Common myeloid progenitor, CD34-positive (primary cell): ENCODE data around the gene IAH1.

Experiments
- CTCF ChIA-PET: fragments of 350-600 bp; sonication (Branson Sonifier 250); formaldehyde crosslinking; loops from one replicate; lab custom pipeline; 2021; ENCODE audit warnings: antibody characterized with exemption; lab: Charles Lee
- POLR2A ChIA-PET: fragments of 350-600 bp; sonication (Branson Sonifier 250); formaldehyde crosslinking; loops from one replicate; lab custom pipeline; 2021; ENCODE audit warnings: antibody characterized with exemption; lab: Charles Lee
- DNase-seq, 3 donors: peaks; one replicate each; pipeline versions ENCODE4 v3.0.0 to v3.0.0-alpha.2; 2013
- H3K27ac ChIP-seq, 2 experiments: 1 replicate in 1 of 2; 2 replicates in 1 of 2; pipeline ENCODE4 v1.7.0; 2013; ENCODE audit warnings: inconsistent platforms in 2 of 2, low read length in 2 of 2, mild to moderate bottlenecking in 2 of 2, low read depth in 1 of 2, moderate library complexity in 1 of 2; ENCODE audit not compliant: severe bottlenecking in 2 of 2, insufficient read depth in 1 of 2, poor library complexity in 1 of 2
- H3K27me3 ChIP-seq, 5 experiments: replicated peaks in 2 of 5; 1 replicate in 3 of 5; 2 replicates in 2 of 5; pipeline versions ENCODE4 v1.6.1 to v1.7.0; 2013; ENCODE audit warnings: low read length in 4 of 5, mild to moderate bottlenecking in 2 of 5, moderate library complexity in 2 of 5, inconsistent platforms in 1 of 5; ENCODE audit not compliant: insufficient read depth in 5 of 5, control insufficient read depth in 4 of 5
- H3K36me3 ChIP-seq, 4 experiments: 1 replicate in 2 of 4; 2 replicates in 2 of 4; pipeline versions ENCODE4 v1.6.1 to v1.7.0; 2013; ENCODE audit warnings: low read length in 3 of 4, control low read depth in 1 of 4, mild to moderate bottlenecking in 1 of 4; ENCODE audit not compliant: control insufficient read depth in 4 of 4, insufficient read depth in 4 of 4
- H3K4me1 ChIP-seq, 4 experiments: 1 replicate in 3 of 4; 2 replicates in 1 of 4; pipeline versions ENCODE4 v1.6.1 to v1.7.1; 2013; ENCODE audit warnings: low read length in 3 of 4, mild to moderate bottlenecking in 3 of 4, control low read depth in 1 of 4, inconsistent platforms in 1 of 4, moderate library complexity in 1 of 4; ENCODE audit not compliant: control insufficient read depth in 4 of 4, insufficient read depth in 4 of 4; ENCODE audit errors: control extremely low read depth in 1 of 4
- H3K4me3 ChIP-seq, 7 experiments: 1 replicate in 4 of 7; 2 replicates in 3 of 7; pipeline versions ENCODE4 v1.5.1 to v1.7.0; 2013; ENCODE audit warnings: mild to moderate bottlenecking in 7 of 7, low read length in 6 of 7, moderate library complexity in 6 of 7, inconsistent platforms in 2 of 7, low read depth in 2 of 7, control low read depth in 1 of 7; ENCODE audit not compliant: insufficient read depth in 4 of 7, control insufficient read depth in 1 of 7; ENCODE audit errors: extremely low read depth in 1 of 7
- H3K9me3 ChIP-seq, 5 experiments: 1 replicate in 4 of 5; 2 replicates in 1 of 5; pipeline versions ENCODE4 v1.6.1 to v1.7.1; 2013; ENCODE audit warnings: low read length in 4 of 5, mild to moderate bottlenecking in 2 of 5, inconsistent platforms in 1 of 5, low read depth in 1 of 5, moderate library complexity in 1 of 5; ENCODE audit not compliant: control insufficient read depth in 4 of 5, insufficient read depth in 2 of 5; ENCODE audit errors: control extremely low read depth in 1 of 5
- WGBS: methylation state at CpG from one replicate; pipeline ENCODE4 v1.1.5; 2013; ENCODE audit not compliant: insufficient coverage; 5-methylcytosine and 5-hydroxymethylcytosine counted together

Gene IAH1

GRCh38 chr2:9473308-9473984 is 905 bp upstream of the IAH1 start:
- ChIA-PET CTCF (interaction anchor here (0.8 to 1.1 kb wide), 3 partner anchors 11 to 153 kb away, joined by 3 read pairs; no protein-coding TSS in a partner anchor), POLR2A (no interaction called here)
- no peak overlapping the region for H3K27ac ChIP-seq
- H3K36me3 ChIP-seq, result peaks cover 2 to 43% (median 15%) of the 10 kb centered on the region in 4 experiments
- no peaks in the 10 kb centered on the region for H3K9me3 ChIP-seq
- WGBS, result 60% methylated on average over 23 of the region's 24 CpGs
- no peaks in the 10 kb centered on the region for H3K27me3 ChIP-seq
- peaks cover 0 to 18% (median 13%) of the 10 kb centered on the region in 4 experiments for H3K4me1 ChIP-seq
- peak in 1 of 3 donors; percentile 21 for DNase-seq
- peak overlapping the region in 6 of 7 experiments; percentile 74 to 91 (median 86) for H3K4me3 ChIP-seq

- Histone ChIP-seq H3K27me3 (no peaks in the 10 kb centered on the region), H3K27ac (no peak overlapping the region), H3K4me3 (peak overlapping the region; percentile 74 to 91 (median 85)), H3K9me3 (no peaks in the 10 kb centered on the region), H3K36me3 (peaks cover 2 to 43% (median 14%) of the 10 kb centered on the region in 4 experiments), H3K4me1 (peaks cover 0 to 18% (median 13%) of the 10 kb centered on the region in 4 experiments)
- WGBS, result 12% methylated on average over 35 of the region's 39 CpGs
- peak; percentile 43 to 71 (median 70) for DNase-seq
- POLR2A ChIA-PET, result no interaction called here
- CTCF ChIA-PET, result interaction anchor here (0.8 to 1.1 kb wide), 3 partner anchors 11 to 154 kb away, joined by 3 read pairs; no protein-coding TSS in a partner anchor
Measured at GRCh38 chr2:9473985-9474360, 378 bp upstream of the IAH1 start.

- CTCF ChIA-PET, result no interaction called here
- peaks cover 7 to 49% (median 26%) of the 10 kb centered on the region in 4 experiments for H3K36me3 ChIP-seq
- no peak overlapping the region for H3K4me3 ChIP-seq
- no peak overlapping the region for H3K27ac ChIP-seq
- no peaks in the 10 kb centered on the region for H3K27me3 ChIP-seq
- H3K4me1 ChIP-seq, result peaks cover 0 to 18% (median 13%) of the 10 kb centered on the region in 4 experiments
- 100% methylated on average over 4 of the region's 7 CpGs for WGBS
- POLR2A ChIA-PET, result no interaction called here
- no peak for DNase-seq
- no peaks in the 10 kb centered on the region for H3K9me3 ChIP-seq
Measured at GRCh38 chr2:9477914-9478313, 3.6 kb downstream of the IAH1 start.

- CTCF ChIA-PET, result no interaction called here
- peaks cover 0 to 18% (median 12%) of the 10 kb centered on the region in 4 experiments for H3K4me1 ChIP-seq
- H3K27ac ChIP-seq, result no peak overlapping the region
- POLR2A ChIA-PET, result no interaction called here
- no peak overlapping the region for H3K4me3 ChIP-seq
- H3K36me3 ChIP-seq, result peaks cover 7 to 49% (median 31%) of the 10 kb centered on the region in 4 experiments
- WGBS, result 83% methylated on average over 1 of the region's 3 CpGs
- DNase-seq, result no peak
- H3K27me3 ChIP-seq, result no peaks in the 10 kb centered on the region
- H3K9me3 ChIP-seq, result no peaks in the 10 kb centered on the region
Measured at GRCh38 chr2:9478526-9478925, 4.2 kb downstream of the IAH1 start.

GRCh38 chr2:9480157-9480556 is 5.8 kb downstream of the IAH1 start:
- Histone ChIP-seq H3K9me3 (no peaks in the 10 kb centered on the region), H3K27ac (no peak overlapping the region), H3K4me3 (no peak overlapping the region), H3K4me1 (peaks cover 0 to 6% (median 3%) of the 10 kb centered on the region in 4 experiments), H3K36me3 (peaks cover 18 to 63% (median 47%) of the 10 kb centered on the region in 4 experiments), H3K27me3 (no peaks in the 10 kb centered on the region)
- DNase-seq, result no peak
- CTCF ChIA-PET, result no interaction called here
- POLR2A ChIA-PET, result interaction anchor here (0.6 kb wide), 1 partner anchor 75 kb away, joined by 3 read pairs; no protein-coding TSS in a partner anchor
- 100% methylated on average over 3 of the region's 4 CpGs for WGBS

GRCh38 chr2:9483107-9483506 is 8.8 kb downstream of the IAH1 start:
- Histone ChIP-seq H3K9me3 (no peaks in the 10 kb centered on the region), H3K36me3 (peaks cover 26 to 84% (median 71%) of the 10 kb centered on the region in 4 experiments), H3K27ac (no peak overlapping the region), H3K4me3 (no peak overlapping the region), H3K4me1 (no peaks in the 10 kb centered on the region), H3K27me3 (no peaks in the 10 kb centered on the region)
- no peak for DNase-seq
- POLR2A ChIA-PET, result no interaction called here
- CTCF ChIA-PET, result interaction anchor here (1.3 to 1.4 kb wide), 2 partner anchors 8 to 73 kb away, joined by 3 to 5 read pairs; partner anchors contain the start of gene ADAM17

GRCh38 chr2:9484533-9484932 is 10.2 kb downstream of the IAH1 start:
- CTCF ChIA-PET, result interaction anchor here (0.9 kb wide), 1 partner anchor 11 kb away, joined by 3 read pairs; no protein-coding TSS in a partner anchor
- no peak overlapping the region for H3K4me3 ChIP-seq
- H3K36me3 ChIP-seq, result peaks cover 30 to 89% (median 78%) of the 10 kb centered on the region in 4 experiments
- H3K9me3 ChIP-seq, result no peaks in the 10 kb centered on the region
- no peak for DNase-seq
- POLR2A ChIA-PET, result no interaction called here
- no peaks in the 10 kb centered on the region for H3K27me3 ChIP-seq
- H3K4me1 ChIP-seq, result no peaks in the 10 kb centered on the region
- WGBS, result 94% methylated on average over 3 of the region's 5 CpGs
- no peak overlapping the region for H3K27ac ChIP-seq
